GM19025 (cell line): ENCODE measurements around the gene ARHGEF25.
"Not testable (repeated sequence)": the region's sequence is repeated elsewhere in the genome, so short reads cannot be mapped to it uniquely, and the experiment has no call there.

Experiments used
- ATAC-seq: cut with Tn5 transposase; IDR thresholded peaks from one replicate; pipeline ENCODE4 v1.9.1; 2021; ENCODE audit warnings: mild to moderate bottlenecking, low read depth, moderate library complexity; ENCODE audit not compliant: unreplicated experiment

Gene ARHGEF25

GRCh38 chr12:57584690-57585089, 26.5 kb upstream of the ARHGEF25 start:
- ATAC-seq, result no peak

- ATAC-seq, result no peak
These were observed 26.1 kb upstream of the ARHGEF25 start for GRCh38 chr12:57585156-57585555.

GRCh38 chr12:57586128-57586527, 25.1 kb upstream of the ARHGEF25 start:
- no peak for ATAC-seq

- ATAC-seq, result no peak
These were observed 24.3 kb upstream of the ARHGEF25 start for GRCh38 chr12:57586832-57587429.

- ATAC-seq, result not testable (repeated sequence)
These were observed 22.2 kb upstream of the ARHGEF25 start for GRCh38 chr12:57588951-57589610.

- no peak for ATAC-seq
These were observed 20.8 kb upstream of the ARHGEF25 start for GRCh38 chr12:57590479-57590863.

GRCh38 chr12:57590864-57591781, 20.1 kb upstream of the ARHGEF25 start, which contains the start of gene PIP4K2C:
TSS of gene PIP4K2C (plus strand) at chr12:57591192. CDS start at chr12:57591290, 98 bp downstream.
- peak; percentile 99 for ATAC-seq

GRCh38 chr12:57591782-57592325, 19.4 kb upstream of the ARHGEF25 start:
- ATAC-seq, result no peak

GRCh38 chr12:57592551-57593165, 18.6 kb upstream of the ARHGEF25 start:
- no peak for ATAC-seq

GRCh38 chr12:57593187-57593586, 18.0 kb upstream of the ARHGEF25 start:
- ATAC-seq, result no peak

GRCh38 chr12:57600395-57600794, 10.8 kb upstream of the ARHGEF25 start:
- no peak for ATAC-seq

- no peak for ATAC-seq
These were observed 8.7 kb upstream of the ARHGEF25 start for GRCh38 chr12:57602544-57602943.

GRCh38 chr12:57603324-57603723, 7.9 kb upstream of the ARHGEF25 start:
- no peak for ATAC-seq

GRCh38 chr12:57603815-57604453, 7.3 kb upstream of the ARHGEF25 start:
- no peak for ATAC-seq

- no peak for ATAC-seq
These were observed 6.7 kb upstream of the ARHGEF25 start, which contains the start of gene DTX3 for GRCh38 chr12:57604454-57604991. TSS of gene DTX3 (plus strand) at chr12:57604824. CDS start at chr12:57606518, 1,694 bp downstream.

GRCh38 chr12:57604992-57605810, 6.0 kb upstream of the ARHGEF25 start:
- ATAC-seq, result no peak

- no peak for ATAC-seq
These were observed 5.4 kb upstream of the ARHGEF25 start for GRCh38 chr12:57605811-57606311.

GRCh38 chr12:57606399-57606798, 4.8 kb upstream of the ARHGEF25 start:
- no peak for ATAC-seq

GRCh38 chr12:57606821-57607220, 4.4 kb upstream of the ARHGEF25 start:
- ATAC-seq, result no peak
